Kidney epithelial cell (primary cell): ENCODE data around the gene ZCCHC14. TPM values are rescaled to one million over a fixed set of nuclear protein-coding genes. Genes with fewer than 3 reads are reported as not detected.

ENCODE experiments used
- DNase-seq: peaks from one replicate; pipeline ENCODE4 v3.0.0-alpha.2; 2010; ENCODE audit warnings: low read depth
- H3K27me3 ChIP-seq: 2 replicates; pipeline ENCODE4 v1.6.0; 2011; ENCODE audit warnings: low read length; ENCODE audit not compliant: control insufficient read depth, insufficient read depth
- H3K36me3 ChIP-seq: 2 replicates; pipeline ENCODE4 v1.5.1; 2011; ENCODE audit warnings: low read length; ENCODE audit not compliant: control insufficient read depth, insufficient read depth
- H3K4me3 ChIP-seq: 2 replicates; pipeline ENCODE4 v1.5.1; 2011; ENCODE audit warnings: low read depth, mild to moderate bottlenecking, control low read depth, low read length
- total RNA-seq: library from RNA; depleted of rRNA; stranded (reverse); fragments of >200 nt; gene quantifications from 2 replicates; pipeline ENCODE4 v1.2.3, GENCODE V29; 2015
- TF ChIP-seq, protein P1 (sequence below): IDR thresholded peaks from 2 replicates; pipeline ENCODE4 v1.5.1; 2011; ENCODE audit warnings: mild to moderate bottlenecking, moderate library complexity, low read length, control low read depth, inconsistent platforms; ENCODE audit not compliant: insufficient read depth, poor library complexity, severe bottlenecking

The ZCCHC14 gene
- total RNA-seq, 1 donor from 2014 or later: 34.6 TPM

DNA sequence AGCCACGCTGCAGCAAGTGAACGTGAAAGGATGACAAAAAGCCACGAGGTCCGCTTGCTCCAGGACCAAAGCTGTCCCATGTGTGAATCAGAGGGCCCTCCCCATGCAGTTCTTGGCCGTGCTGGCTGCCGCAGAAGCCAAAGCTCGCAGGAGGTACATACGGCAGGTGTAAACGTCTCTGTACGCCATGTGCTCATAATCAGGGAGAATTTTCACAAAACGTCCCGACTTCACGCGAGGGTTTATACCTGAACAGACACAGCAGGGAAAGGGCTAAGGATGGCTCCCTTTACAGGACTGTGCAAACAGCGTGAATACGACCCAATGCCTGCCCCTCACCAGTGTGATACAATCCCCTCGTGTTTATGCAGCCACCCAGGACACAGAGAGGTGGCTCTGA is 134.6 kb downstream of the ZCCHC14 start:
- no peaks in the 10 kb centered on the region for H3K27me3 ChIP-seq
- no peak for DNase-seq
- no peak overlapping the region for H3K4me3 ChIP-seq
- no peaks in the 10 kb centered on the region for H3K36me3 ChIP-seq
- TF ChIP-seq, protein P1, sequence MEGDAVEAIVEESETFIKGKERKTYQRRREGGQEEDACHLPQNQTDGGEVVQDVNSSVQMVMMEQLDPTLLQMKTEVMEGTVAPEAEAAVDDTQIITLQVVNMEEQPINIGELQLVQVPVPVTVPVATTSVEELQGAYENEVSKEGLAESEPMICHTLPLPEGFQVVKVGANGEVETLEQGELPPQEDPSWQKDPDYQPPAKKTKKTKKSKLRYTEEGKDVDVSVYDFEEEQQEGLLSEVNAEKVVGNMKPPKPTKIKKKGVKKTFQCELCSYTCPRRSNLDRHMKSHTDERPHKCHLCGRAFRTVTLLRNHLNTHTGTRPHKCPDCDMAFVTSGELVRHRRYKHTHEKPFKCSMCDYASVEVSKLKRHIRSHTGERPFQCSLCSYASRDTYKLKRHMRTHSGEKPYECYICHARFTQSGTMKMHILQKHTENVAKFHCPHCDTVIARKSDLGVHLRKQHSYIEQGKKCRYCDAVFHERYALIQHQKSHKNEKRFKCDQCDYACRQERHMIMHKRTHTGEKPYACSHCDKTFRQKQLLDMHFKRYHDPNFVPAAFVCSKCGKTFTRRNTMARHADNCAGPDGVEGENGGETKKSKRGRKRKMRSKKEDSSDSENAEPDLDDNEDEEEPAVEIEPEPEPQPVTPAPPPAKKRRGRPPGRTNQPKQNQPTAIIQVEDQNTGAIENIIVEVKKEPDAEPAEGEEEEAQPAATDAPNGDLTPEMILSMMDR: no peak

DNA sequence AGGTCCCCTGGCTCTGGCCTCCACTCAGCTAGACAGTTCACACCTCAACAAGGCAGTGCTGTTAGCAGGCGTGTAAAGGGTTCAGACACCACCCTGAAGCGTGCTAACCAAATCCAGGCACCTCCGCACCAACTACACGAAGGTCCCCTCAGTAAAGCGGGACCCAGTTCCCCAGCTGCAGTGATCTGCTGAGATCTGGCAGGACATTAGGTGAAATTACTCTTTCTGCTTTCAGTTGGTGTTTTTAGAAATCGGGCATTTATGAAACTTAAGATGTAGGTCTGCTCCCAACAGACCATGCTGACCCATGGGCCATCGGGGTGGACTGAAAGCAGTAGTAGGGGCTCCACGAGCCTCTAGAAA is 136.4 kb downstream of the ZCCHC14 start:
- DNase-seq: no peak
- Histone ChIP-seq H3K4me3 (no peak overlapping the region), H3K36me3 (no peaks in the 10 kb centered on the region), H3K27me3 (no peaks in the 10 kb centered on the region)
- TF ChIP-seq, protein P1: no peak

Other genes starting within 250 kb of the ZCCHC14 start
- 1.7 and 5.7 TPM in 2 replicates for gene C16orf95, start 175.6 kb downstream of the ZCCHC14 start, total RNA-seq
- gene FBXO31, start 109.2 kb downstream of the ZCCHC14 start, total RNA-seq: 25.1 and 28.9 TPM in 2 replicates
- gene MAP1LC3B, start 100.7 kb downstream of the ZCCHC14 start, total RNA-seq: 135 and 136 TPM in 2 replicates
- 1.9 and 2.1 TPM in 2 replicates for gene JPH3, start 109.5 kb upstream of the ZCCHC14 start, total RNA-seq